GM23248 (cell line): Measurements from ENCODE around the gene CAVIN2. TPM values are rescaled to one million over a fixed set of nuclear protein-coding genes. Genes with fewer than 3 reads are reported as not detected.
A peak's percentile ranks its signal among the peaks of the same experiment; 100 is the strongest.

Experiments used
- DNase-seq: peaks from one replicate; pipeline ENCODE4 v3.0.0-alpha.2; 2015
- H2AFZ ChIP-seq: fragments of 200-600 bp; sonication (generic); 2 replicates; pipeline ENCODE4 v1.6.1; 2016; ENCODE audit warnings: antibody characterized with exemption
- H3F3A ChIP-seq: fragments of 200-600 bp; sonication (generic); 2 replicates; pipeline ENCODE4 v1.6.1; 2016; ENCODE audit warnings: mild to moderate bottlenecking, antibody characterized with exemption, mixed run types; ENCODE audit not compliant: insufficient read depth
- H3K27ac ChIP-seq: fragments of 200-600 bp; sonication (generic); 2 replicates; pipeline ENCODE4 v1.5.1; 2016; ENCODE audit warnings: mild to moderate bottlenecking
- H3K27me3 ChIP-seq: fragments of 200-600 bp; sonication (generic); replicated peaks from 2 replicates; pipeline ENCODE4 v1.6.1; 2016; ENCODE audit warnings: mild to moderate bottlenecking; ENCODE audit not compliant: insufficient read depth
- H3K36me3 ChIP-seq: fragments of 200-600 bp; sonication (generic); 2 replicates; pipeline ENCODE4 v1.6.1; 2016; ENCODE audit warnings: low read depth, mild to moderate bottlenecking
- H3K4me1 ChIP-seq: fragments of 200-600 bp; sonication (generic); 2 replicates; pipeline ENCODE4 v1.6.1; 2016; ENCODE audit warnings: mild to moderate bottlenecking; ENCODE audit not compliant: insufficient read depth
- H3K4me2 ChIP-seq: fragments of 200-600 bp; sonication (generic); one replicate; pipeline ENCODE4 v1.6.1; 2016; ENCODE audit warnings: mild to moderate bottlenecking; ENCODE audit not compliant: unreplicated experiment
- H3K4me3 ChIP-seq: fragments of 200-600 bp; sonication (generic); 2 replicates; pipeline ENCODE4 v1.5.1; 2016; ENCODE audit warnings: mild to moderate bottlenecking
- H3K79me2 ChIP-seq: fragments of 200-600 bp; sonication (generic); 2 replicates; pipeline ENCODE4 v1.6.1; 2016; ENCODE audit warnings: mild to moderate bottlenecking; ENCODE audit not compliant: insufficient read depth
- H3K9ac ChIP-seq: fragments of 200-600 bp; sonication (generic); 2 replicates; pipeline ENCODE4 v1.6.1; 2016; ENCODE audit warnings: mild to moderate bottlenecking
- H3K9me2 ChIP-seq: fragments of 200-600 bp; sonication (generic); 2 replicates; pipeline ENCODE4 v1.6.1; 2016; ENCODE audit warnings: mixed run types, mild to moderate bottlenecking, moderate library complexity; ENCODE audit not compliant: insufficient read depth
- H3K9me3 ChIP-seq: fragments of 200-600 bp; sonication (generic); one replicate; pipeline ENCODE4 v1.6.1; 2017; ENCODE audit warnings: low read depth
- H4K20me1 ChIP-seq: fragments of 200-600 bp; sonication (generic); 2 replicates; pipeline ENCODE4 v1.6.0; 2016; ENCODE audit not compliant: insufficient read depth
- EZH2 ChIP-seq: fragments of 200-600 bp; sonication (generic); IDR thresholded peaks from 2 replicates; pipeline ENCODE4 v1.6.1; 2018; ENCODE audit warnings: antibody characterized with exemption, mild to moderate bottlenecking; ENCODE audit not compliant: insufficient read depth, poor library complexity, severe bottlenecking
- EZH2phosphoT487 ChIP-seq: fragments of 200-600 bp; sonication (generic); IDR thresholded peaks from 2 replicates; pipeline ENCODE4 v1.6.1; 2018; ENCODE audit warnings: antibody characterized with exemption, moderate library complexity, mild to moderate bottlenecking, low read depth; ENCODE audit not compliant: insufficient read depth
- WGBS, 2 experiments: methylation state at CpG; one replicate each; pipeline ENCODE4 v1.1.6; 2015 to 2017; ENCODE audit warnings: low lambda C conversion rate in 2 of 2, low coverage in 1 of 2; ENCODE audit errors: missing lambda C conversion rate in 2 of 2; 5-methylcytosine and 5-hydroxymethylcytosine counted together
- in situ Hi-C: fragments of 300-500 bp; cut with MboI; formaldehyde crosslinking; loops from 2 replicates; pipeline ENCODE4 v1.15.0; 2020
- polyA plus RNA-seq: library from polyadenylated mRNA; unstranded; fragments of >200 nt; fragmentation: Nextera tagmentation; extraction: Ambion mirVana; gene quantifications from 2 replicates; pipeline ENCODE4 v1.2.1, GENCODE V29; 2016
- total RNA-seq: library from RNA; depleted of rRNA; stranded (reverse); fragments of >200 nt; shearing (Covaris generic); gene quantifications from 2 replicates; pipeline ENCODE4 v1.2.3, GENCODE V29; 2014

Gene CAVIN2
- total and polyA plus RNA-seq, 2 experiments from 2014 or later = 3.1 to 5.2 TPM

DNA sequence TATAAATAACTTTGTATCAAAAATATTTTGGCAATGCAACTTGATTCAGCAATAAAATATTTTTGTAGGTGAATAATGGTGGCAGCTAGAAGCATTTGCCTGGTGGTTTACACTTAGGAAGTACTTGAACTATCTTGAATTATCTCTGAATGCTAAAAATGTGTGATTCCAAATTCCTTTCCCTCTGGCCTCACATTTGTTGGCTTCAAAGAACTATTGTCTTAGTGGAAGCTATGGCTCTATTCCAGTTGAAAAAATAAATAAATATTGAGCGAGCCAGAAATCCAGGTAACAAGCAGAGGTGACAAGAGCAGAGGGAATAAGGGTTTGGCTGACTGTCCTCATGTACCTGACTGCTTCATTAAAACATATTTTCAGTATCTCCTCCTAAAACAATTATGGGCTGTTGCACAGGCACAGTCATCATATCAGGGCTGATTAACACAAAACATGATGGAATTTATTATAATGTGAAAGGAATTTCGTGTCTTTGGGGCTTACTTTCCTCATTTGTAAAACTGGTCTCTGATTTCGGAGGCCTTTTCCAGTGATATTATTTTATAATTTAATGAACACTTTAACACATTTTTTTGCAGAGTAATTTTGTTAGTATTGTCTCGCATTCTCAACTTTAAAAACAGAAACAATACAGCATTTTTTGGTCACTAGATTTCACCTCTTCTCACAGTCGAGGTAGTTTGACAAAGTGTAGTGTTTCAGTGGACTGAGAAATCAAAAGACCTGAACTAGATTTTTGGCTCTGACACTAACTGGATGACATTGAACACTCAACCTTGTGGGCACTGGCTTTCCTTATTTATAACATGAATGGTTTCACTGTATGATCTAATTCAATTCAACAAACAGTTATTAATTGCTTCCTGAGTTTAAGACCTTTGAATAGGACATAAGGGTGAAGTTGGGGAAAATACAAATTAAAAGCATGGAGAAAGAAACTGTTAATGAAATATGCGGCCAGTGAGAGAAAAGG lies 7.8 kb upstream of the CAVIN2 start:
- H4K20me1 ChIP-seq = no peaks in the 10 kb centered on the region
- H2AFZ ChIP-seq = no peak overlapping the region
- 0 out of 2 replicates have a peak overlapping the region, but pooled peaks have one; percentile 6 for H3K4me3 ChIP-seq
- H3K79me2 ChIP-seq = no peaks in the 10 kb centered on the region
- in situ Hi-C loops = no loop called here
- H3K27me3 ChIP-seq = no peaks in the 10 kb centered on the region
- H3K36me3 ChIP-seq = no peaks in the 10 kb centered on the region
- no peak overlapping the region for H3K9ac ChIP-seq
- DNase-seq = no peak
- 89% methylated on average over 6 of the region's 6 CpGs for WGBS, 2 experiments
- TF ChIP-seq EZH2 (no peak), EZH2phosphoT487 (no peak)
- 0 out of 2 replicates have a peak, but pooled peaks cover 12% of the 10 kb centered on the region for H3F3A ChIP-seq
- peak overlapping the region; percentile 34 for H3K4me2 ChIP-seq
- H3K27ac ChIP-seq = no peak overlapping the region
- peaks cover 30% of the 10 kb centered on the region for H3K4me1 ChIP-seq
- no peaks in the 10 kb centered on the region for H3K9me2 ChIP-seq
- H3K9me3 ChIP-seq = no peaks in the 10 kb centered on the region

DNA sequence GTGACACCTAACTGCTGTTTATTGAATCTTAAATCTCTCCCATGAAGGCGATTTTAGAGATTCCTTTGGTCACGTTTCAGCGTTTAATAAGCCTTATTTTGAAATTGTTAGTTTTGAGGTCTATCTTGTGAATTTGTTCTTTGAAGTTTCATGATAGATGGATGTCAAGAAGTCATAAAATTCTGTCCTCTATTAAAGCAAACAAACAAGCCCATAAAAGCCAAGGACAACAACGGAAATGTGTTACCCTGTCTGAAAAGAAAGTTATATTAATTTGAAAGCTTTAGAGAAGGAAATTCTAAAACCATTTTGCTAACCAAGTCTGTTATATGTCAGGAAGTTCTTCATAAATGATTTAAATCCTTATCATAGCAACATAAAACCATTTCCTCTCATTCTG lies 7.0 kb upstream of the CAVIN2 start:
- Histone ChIP-seq H3F3A (0 out of 2 replicates have a peak, but pooled peaks cover 12% of the 10 kb centered on the region), H3K79me2 (no peaks in the 10 kb centered on the region), H3K27ac (no peak overlapping the region), H4K20me1 (no peaks in the 10 kb centered on the region), H3K4me1 (peaks cover 30% of the 10 kb centered on the region), H3K9ac (no peak overlapping the region), H3K9me3 (no peaks in the 10 kb centered on the region), H3K36me3 (no peaks in the 10 kb centered on the region), H3K4me2 (peak overlapping the region; percentile 34), H3K27me3 (no peaks in the 10 kb centered on the region), H3K9me2 (no peaks in the 10 kb centered on the region), H2AFZ (no peak overlapping the region), H3K4me3 (no peak overlapping the region)
- TF ChIP-seq EZH2phosphoT487 (no peak), EZH2 (no peak)
- no peak for DNase-seq
- WGBS, 2 experiments = 85 to 91% methylated on average over 4 of the region's 4 CpGs
- in situ Hi-C loops = no loop called here

DNA sequence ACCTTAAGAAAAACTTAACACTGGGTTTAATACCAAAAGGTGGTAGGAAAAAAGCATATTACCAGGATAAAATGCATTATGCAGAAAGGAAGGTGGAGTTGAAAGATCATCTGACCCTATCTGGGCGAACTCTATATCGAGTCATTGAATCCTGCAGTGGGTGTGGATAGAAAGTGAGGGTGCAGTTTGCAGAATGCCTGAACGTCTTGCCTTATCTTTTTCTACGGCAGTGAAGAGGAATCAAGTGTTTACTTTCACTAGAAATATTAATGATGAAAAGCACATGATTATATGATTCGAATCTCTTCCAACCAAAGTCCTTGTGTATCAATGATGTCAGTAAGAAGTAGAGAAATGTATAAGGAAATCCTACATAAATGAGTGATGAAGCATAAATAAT lies 4.3 kb upstream of the CAVIN2 start:
- no peak overlapping the region for H3K27ac ChIP-seq
- no peaks in the 10 kb centered on the region for H3K36me3 ChIP-seq
- DNase-seq = no peak
- H2AFZ ChIP-seq = no peak overlapping the region
- H3K27me3 ChIP-seq = no peaks in the 10 kb centered on the region
- H4K20me1 ChIP-seq = no peaks in the 10 kb centered on the region
- H3F3A ChIP-seq = peaks cover 24% of the 10 kb centered on the region; the same call in 1 of the 2 replicates
- H3K4me3 ChIP-seq = no peak overlapping the region
- no peaks in the 10 kb centered on the region for H3K9me2 ChIP-seq
- no peak overlapping the region for H3K4me2 ChIP-seq
- no peak overlapping the region for H3K9ac ChIP-seq
- in situ Hi-C loops = no loop called here
- no peaks in the 10 kb centered on the region for H3K9me3 ChIP-seq
- 92 to 96% methylated on average over 5 of the region's 5 CpGs for WGBS, 2 experiments
- TF ChIP-seq EZH2 (no peak), EZH2phosphoT487 (no peak)
- H3K79me2 ChIP-seq = no peaks in the 10 kb centered on the region
- H3K4me1 ChIP-seq = peaks cover 29% of the 10 kb centered on the region

DNA sequence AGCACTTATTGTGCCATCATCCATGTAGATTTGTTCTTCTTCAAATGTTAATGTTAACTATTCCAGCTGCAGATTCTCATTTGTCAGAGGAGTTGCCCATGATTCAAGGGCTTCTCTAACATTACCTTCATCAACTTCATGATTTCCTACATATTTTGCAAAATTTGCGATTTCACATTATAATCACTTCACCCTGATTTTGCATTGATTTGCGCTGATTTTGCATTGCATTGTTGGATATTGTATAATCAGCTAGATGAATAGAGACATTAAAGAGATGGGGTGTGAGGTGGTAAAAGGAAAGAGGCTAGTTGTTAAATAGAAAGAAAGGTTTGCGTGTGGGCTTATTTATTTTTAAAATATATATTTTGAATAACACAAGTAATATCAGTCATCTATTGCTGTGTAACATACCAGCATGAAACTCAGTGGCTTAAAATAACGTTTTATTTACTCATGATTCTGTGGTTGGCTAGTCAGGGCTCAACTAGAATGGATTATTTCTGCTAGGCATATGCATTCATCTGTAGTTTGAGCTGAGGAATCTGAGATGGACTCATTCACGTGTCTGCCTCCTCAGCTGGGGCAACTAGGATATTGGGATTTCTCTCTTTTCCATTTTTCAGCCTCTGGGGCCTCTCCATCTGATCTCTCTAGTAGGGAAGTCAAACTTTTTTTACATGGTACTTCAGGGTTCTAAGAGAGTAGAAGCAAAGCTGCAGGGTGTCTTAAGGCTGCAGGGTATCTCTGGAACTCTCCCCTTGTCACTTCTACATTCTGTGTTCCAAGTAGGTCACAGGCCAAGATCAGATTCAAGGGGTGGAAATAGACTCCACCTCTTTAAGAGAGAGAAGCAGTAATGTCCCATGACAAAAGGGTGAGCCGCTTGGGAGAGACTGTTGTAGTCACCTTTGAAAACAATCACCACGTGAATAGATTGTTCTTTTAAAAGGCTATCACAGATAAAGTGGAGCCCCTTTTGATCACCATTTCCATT lies 2.2 kb upstream of the CAVIN2 start:
- no peaks in the 10 kb centered on the region for H3K36me3 ChIP-seq
- H3K27me3 ChIP-seq = no peaks in the 10 kb centered on the region
- in situ Hi-C loops = no loop called here
- TF ChIP-seq EZH2 (no peak), EZH2phosphoT487 (no peak)
- no peak overlapping the region for H3K4me3 ChIP-seq
- DNase-seq = no peak
- 80 to 82% methylated on average over 7 of the region's 7 CpGs for WGBS, 2 experiments
- H3K4me2 ChIP-seq = no peak overlapping the region
- H4K20me1 ChIP-seq = no peaks in the 10 kb centered on the region
- H3K9me2 ChIP-seq = no peaks in the 10 kb centered on the region
- no peak overlapping the region for H3K9ac ChIP-seq
- peaks cover 32% of the 10 kb centered on the region for H3K4me1 ChIP-seq
- no peaks in the 10 kb centered on the region for H3K79me2 ChIP-seq
- no peaks in the 10 kb centered on the region for H3K9me3 ChIP-seq
- H3F3A ChIP-seq = peaks cover 22% of the 10 kb centered on the region; the same call in 1 of the 2 replicates
- H3K27ac ChIP-seq = no peak overlapping the region
- no peak overlapping the region for H2AFZ ChIP-seq
